ENCODE results near the gene CT47C1. TPM values are rescaled to one million over a fixed set of nuclear protein-coding genes. Genes with fewer than 3 reads are reported as not detected.

The CT47C1 gene
- polyA plus RNA-seq, 1 experiment: not detected

- H3K9me3 ChIP-seq (ENCODE audit: control insufficient read depth, insufficient read depth, low read length): no peaks in the 10 kb centered on the region
- CTCF ChIA-PET: interaction anchor here (2.3 kb wide), 1 partner anchor 69 kb away, joined by 8 read pairs; no protein-coding TSS in a partner anchor
- H3K27ac ChIP-seq (ENCODE audit: low read depth, low read length): no peak overlapping the region
- no peak for TF ChIP-seq CTCF (IDR thresholded peaks at IDR 0.05; ENCODE audit: low read depth, low read length)
- no peaks in the 10 kb centered on the region for H3K27me3 ChIP-seq (ENCODE audit: control insufficient read depth, insufficient read depth, low read length)
- no peak for DNase-seq (ENCODE audit: low read depth, low spot score)
- POLR2A ChIA-PET: no interaction called here
- no peak overlapping the region for H3K4me3 ChIP-seq (ENCODE audit: low read depth, low read length)
Measured at GRCh38 chrX:119073911-119074310, 1.1 kb downstream of the CT47C1 start.

GRCh38 chrX:119075270-119076025 is 2.7 kb downstream of the CT47C1 start:
- H3K9me3 ChIP-seq (ENCODE audit: control insufficient read depth, insufficient read depth, low read length): no peaks in the 10 kb centered on the region
- DNase-seq (ENCODE audit: low read depth, low spot score): no peak
- CTCF ChIA-PET: interaction anchor here (1.0 to 2.3 kb wide), 3 partner anchors 9 to 70 kb away, joined by 4 to 8 read pairs (median 5); no protein-coding TSS in a partner anchor
- TF ChIP-seq CTCF (IDR thresholded peaks at IDR 0.05; ENCODE audit: low read depth, low read length): no peak
- no peaks in the 10 kb centered on the region for H3K27me3 ChIP-seq (ENCODE audit: control insufficient read depth, insufficient read depth, low read length)
- no peak overlapping the region for H3K27ac ChIP-seq (ENCODE audit: low read depth, low read length)
- POLR2A ChIA-PET: interaction anchor here (0.6 kb wide), 1 partner anchor 668 kb away, joined by 9 read pairs; no protein-coding TSS in a partner anchor
- H3K4me3 ChIP-seq (ENCODE audit: low read depth, low read length): no peak overlapping the region

GRCh38 chrX:119082278-119082677 is 9.5 kb downstream of the CT47C1 start:
- H3K9me3 ChIP-seq (ENCODE audit: control insufficient read depth, insufficient read depth, low read length): no peaks in the 10 kb centered on the region
- no peak overlapping the region for H3K4me3 ChIP-seq (ENCODE audit: low read depth, low read length)
- ChIA-PET CTCF (interaction anchor here (0.6 kb wide), 1 partner anchor 17 kb away, joined by 3 read pairs; no protein-coding TSS in a partner anchor), POLR2A (no interaction called here)
- H3K27me3 ChIP-seq (ENCODE audit: control insufficient read depth, insufficient read depth, low read length): peaks cover 4% of the 10 kb centered on the region
- DNase-seq (ENCODE audit: low read depth, low spot score): no peak
- H3K27ac ChIP-seq (ENCODE audit: low read depth, low read length): no peak overlapping the region
- no peak for TF ChIP-seq CTCF (IDR thresholded peaks at IDR 0.05; ENCODE audit: low read depth, low read length)

GRCh38 chrX:119084766-119085165 is 12.0 kb downstream of the CT47C1 start:
- no peak for TF ChIP-seq CTCF (IDR thresholded peaks at IDR 0.05; ENCODE audit: low read depth, low read length)
- Histone ChIP-seq H3K9me3 (ENCODE audit: control insufficient read depth, insufficient read depth, low read length) (no peaks in the 10 kb centered on the region), H3K27ac (ENCODE audit: low read depth, low read length) (no peak overlapping the region), H3K4me3 (ENCODE audit: low read depth, low read length) (no peak overlapping the region), H3K27me3 (ENCODE audit: control insufficient read depth, insufficient read depth, low read length) (peaks cover 7% of the 10 kb centered on the region)
- ChIA-PET CTCF (no interaction called here), POLR2A (no interaction called here)
- no peak for DNase-seq (ENCODE audit: low read depth, low spot score)

- CTCF ChIA-PET: no interaction called here
- no peak for DNase-seq (ENCODE audit: low read depth, low spot score)
- POLR2A ChIA-PET: no interaction called here
Measured at GRCh38 chrX:119087121-119087520, 14.3 kb downstream of the CT47C1 start.

More at GRCh38 chrX:119087121-119087520, 14.3 kb downstream of the CT47C1 start:
- Histone ChIP-seq H3K4me3 (ENCODE audit: low read depth, low read length) (no peak overlapping the region), H3K27me3 (ENCODE audit: control insufficient read depth, insufficient read depth, low read length) (peaks cover 3% of the 10 kb centered on the region), H3K27ac (ENCODE audit: low read depth, low read length) (no peak overlapping the region), H3K9me3 (ENCODE audit: control insufficient read depth, insufficient read depth, low read length) (no peaks in the 10 kb centered on the region)
- no peak for TF ChIP-seq CTCF (IDR thresholded peaks at IDR 0.05; ENCODE audit: low read depth, low read length)

Data from AG04450 (cell line).